Central memory CD8-positive, alpha-beta T cell (primary cell): ENCODE data around the gene ABCC10.
A peak's percentile ranks its signal among the peaks of the same experiment; 100 is the strongest.
"Not testable (repeated sequence)": the region's sequence is repeated elsewhere in the genome, so short reads cannot be mapped to it uniquely, and the experiment has no call there.

Experiments
- ATAC-seq: fragments of 150-1000 bp; cut with Tn5 transposase; replicated peaks from 2 replicates; pipeline ENCODE4 v1.10.0; 2022; ENCODE audit warnings: mild to moderate bottlenecking, moderate FRiP score, moderate number of reproducible peaks; ENCODE audit not compliant: poor library complexity, severe bottlenecking; ENCODE audit errors: extremely low read depth
- DNase-seq, 2 donors: peaks; one replicate each; pipeline ENCODE4 v3.0.0; 2021; ENCODE audit warnings: low spot score in 2 of 2
- H3K27ac Mint-ChIP-seq: one replicate; pipeline ENCODE4 v1.8.0; 2022; ENCODE audit warnings: low read depth, mild to moderate bottlenecking, moderate library complexity, mixed read lengths
- H3K27me3 Mint-ChIP-seq: one replicate; pipeline ENCODE4 v1.8.0; 2022; ENCODE audit warnings: mixed read lengths
- H3K36me3 Mint-ChIP-seq: one replicate; pipeline ENCODE4 v1.8.0; 2022; ENCODE audit warnings: mild to moderate bottlenecking, moderate library complexity, mixed read lengths; ENCODE audit not compliant: insufficient read depth
- H3K4me1 Mint-ChIP-seq: one replicate; pipeline ENCODE4 v1.8.0; 2022; ENCODE audit warnings: mixed read lengths
- H3K4me3 Mint-ChIP-seq: one replicate; pipeline ENCODE4 v1.8.0; 2022; ENCODE audit warnings: mild to moderate bottlenecking, moderate library complexity, mixed read lengths
- H3K9me3 Mint-ChIP-seq: one replicate; pipeline ENCODE4 v1.8.0; 2022; ENCODE audit warnings: mixed read lengths

ABCC10 gene, protein sequence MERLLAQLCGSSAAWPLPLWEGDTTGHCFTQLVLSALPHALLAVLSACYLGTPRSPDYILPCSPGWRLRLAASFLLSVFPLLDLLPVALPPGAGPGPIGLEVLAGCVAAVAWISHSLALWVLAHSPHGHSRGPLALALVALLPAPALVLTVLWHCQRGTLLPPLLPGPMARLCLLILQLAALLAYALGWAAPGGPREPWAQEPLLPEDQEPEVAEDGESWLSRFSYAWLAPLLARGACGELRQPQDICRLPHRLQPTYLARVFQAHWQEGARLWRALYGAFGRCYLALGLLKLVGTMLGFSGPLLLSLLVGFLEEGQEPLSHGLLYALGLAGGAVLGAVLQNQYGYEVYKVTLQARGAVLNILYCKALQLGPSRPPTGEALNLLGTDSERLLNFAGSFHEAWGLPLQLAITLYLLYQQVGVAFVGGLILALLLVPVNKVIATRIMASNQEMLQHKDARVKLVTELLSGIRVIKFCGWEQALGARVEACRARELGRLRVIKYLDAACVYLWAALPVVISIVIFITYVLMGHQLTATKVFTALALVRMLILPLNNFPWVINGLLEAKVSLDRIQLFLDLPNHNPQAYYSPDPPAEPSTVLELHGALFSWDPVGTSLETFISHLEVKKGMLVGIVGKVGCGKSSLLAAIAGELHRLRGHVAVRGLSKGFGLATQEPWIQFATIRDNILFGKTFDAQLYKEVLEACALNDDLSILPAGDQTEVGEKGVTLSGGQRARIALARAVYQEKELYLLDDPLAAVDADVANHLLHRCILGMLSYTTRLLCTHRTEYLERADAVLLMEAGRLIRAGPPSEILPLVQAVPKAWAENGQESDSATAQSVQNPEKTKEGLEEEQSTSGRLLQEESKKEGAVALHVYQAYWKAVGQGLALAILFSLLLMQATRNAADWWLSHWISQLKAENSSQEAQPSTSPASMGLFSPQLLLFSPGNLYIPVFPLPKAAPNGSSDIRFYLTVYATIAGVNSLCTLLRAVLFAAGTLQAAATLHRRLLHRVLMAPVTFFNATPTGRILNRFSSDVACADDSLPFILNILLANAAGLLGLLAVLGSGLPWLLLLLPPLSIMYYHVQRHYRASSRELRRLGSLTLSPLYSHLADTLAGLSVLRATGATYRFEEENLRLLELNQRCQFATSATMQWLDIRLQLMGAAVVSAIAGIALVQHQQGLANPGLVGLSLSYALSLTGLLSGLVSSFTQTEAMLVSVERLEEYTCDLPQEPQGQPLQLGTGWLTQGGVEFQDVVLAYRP (N-terminal part only)

DNA sequence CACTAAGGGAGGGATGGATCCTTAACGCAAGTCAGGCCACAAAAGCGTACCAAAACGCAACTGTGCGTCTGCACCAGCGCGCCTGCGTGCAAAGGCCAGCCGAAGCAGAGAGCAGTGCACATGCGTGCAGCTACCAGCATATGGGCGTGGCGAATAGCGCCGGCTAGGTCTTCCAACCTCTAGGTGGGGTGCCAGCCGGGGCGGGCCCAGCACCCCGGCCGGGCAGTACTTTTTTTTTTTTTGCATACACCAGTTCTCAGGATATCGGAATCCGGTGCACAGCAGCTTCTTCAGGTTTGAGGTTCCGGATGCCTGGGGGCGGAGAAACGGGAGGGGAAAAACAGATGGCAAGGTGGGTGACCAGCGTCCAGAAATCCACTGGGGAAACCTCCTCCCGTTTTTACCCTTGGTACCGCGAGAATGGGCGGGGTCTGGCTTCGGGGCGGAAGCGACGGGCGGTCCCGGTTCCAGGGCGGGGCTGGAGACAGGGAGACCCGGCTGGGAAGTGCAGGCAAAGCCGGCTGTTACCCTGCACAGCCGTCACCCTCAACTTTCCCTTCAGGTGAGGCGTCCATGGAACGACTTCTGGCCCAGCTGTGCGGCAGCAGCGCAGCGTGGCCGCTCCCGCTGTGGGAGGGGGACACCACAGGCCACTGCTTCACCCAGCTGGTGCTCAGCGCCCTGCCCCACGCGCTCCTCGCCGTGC lies at the start of gene ABCC10:
TSS of gene ABCC10 (plus strand) at position 136 of the 706 bp plus-strand sequence. CDS start at position 574, 438 bp downstream.
- H3K36me3 Mint-ChIP-seq = peaks cover 13% of the 10 kb centered on the region
- H3K27ac Mint-ChIP-seq = peak within 1 kb of the TSS; percentile 84
- DNase-seq (peak; percentile 88 to 93), ATAC-seq (peak; percentile 93)
- no peaks in the 10 kb centered on the region for H3K27me3 Mint-ChIP-seq
- H3K4me3 Mint-ChIP-seq = peak within 1 kb of the TSS; percentile 93
- H3K9me3 Mint-ChIP-seq = no peaks in the 10 kb centered on the region
- H3K4me1 Mint-ChIP-seq = peaks cover 28% of the 10 kb centered on the region

DNA sequence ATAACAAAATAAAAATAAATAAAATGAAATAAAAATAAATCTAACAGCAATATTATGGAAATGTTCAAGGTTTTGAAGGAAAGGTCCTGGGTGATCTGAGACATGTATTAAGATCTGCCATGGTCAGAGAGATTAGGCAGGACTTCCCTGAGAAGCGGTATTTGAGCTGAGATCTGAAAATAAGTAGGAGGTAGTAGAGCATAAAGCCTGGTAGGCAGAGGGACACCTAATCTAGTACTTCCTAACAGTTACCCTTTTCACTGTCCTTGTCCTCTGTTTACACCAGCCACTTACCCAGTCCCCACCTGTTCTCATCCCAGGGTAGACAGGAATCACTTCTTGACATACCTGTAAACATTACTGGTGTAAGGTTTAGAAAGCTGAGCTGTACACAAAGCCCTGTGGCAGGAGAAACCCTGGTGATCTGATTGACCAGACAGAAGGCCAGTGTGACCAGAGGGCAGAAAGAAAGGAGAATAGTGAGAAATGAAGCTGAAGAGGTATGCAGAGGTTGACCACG lies 49.6 kb upstream of the ABCC10 start:
- no peak overlapping the region for H3K27ac Mint-ChIP-seq
- H3K4me1 Mint-ChIP-seq = peaks cover 31% of the 10 kb centered on the region
- peaks cover 4% of the 10 kb centered on the region for H3K9me3 Mint-ChIP-seq
- peaks cover 3% of the 10 kb centered on the region for H3K36me3 Mint-ChIP-seq
- ATAC-seq (no peak), DNase-seq (no peak)
- H3K27me3 Mint-ChIP-seq = no peaks in the 10 kb centered on the region
- H3K4me3 Mint-ChIP-seq = no peak overlapping the region

DNA sequence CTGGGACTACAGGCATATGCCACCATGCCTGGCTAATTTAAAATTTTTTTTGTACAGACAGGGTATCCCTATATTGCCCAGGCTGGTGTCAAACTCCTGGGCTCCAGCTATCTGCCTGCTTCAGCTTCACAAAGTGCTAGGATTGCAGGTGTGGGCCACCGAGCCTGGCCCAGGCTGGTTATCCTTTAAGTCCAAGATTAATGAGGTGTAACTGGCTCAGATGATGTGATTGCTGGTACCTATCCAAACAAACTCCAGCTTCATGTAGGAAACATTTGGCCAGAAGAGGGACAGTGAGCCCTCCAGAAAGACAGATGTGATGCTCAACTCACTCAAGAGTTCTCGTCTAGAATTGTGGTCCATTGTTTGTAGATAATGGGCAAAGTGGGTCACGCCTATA lies 48.7 kb upstream of the ABCC10 start:
- no peaks in the 10 kb centered on the region for H3K27me3 Mint-ChIP-seq
- DNase-seq = no peak

DNA sequence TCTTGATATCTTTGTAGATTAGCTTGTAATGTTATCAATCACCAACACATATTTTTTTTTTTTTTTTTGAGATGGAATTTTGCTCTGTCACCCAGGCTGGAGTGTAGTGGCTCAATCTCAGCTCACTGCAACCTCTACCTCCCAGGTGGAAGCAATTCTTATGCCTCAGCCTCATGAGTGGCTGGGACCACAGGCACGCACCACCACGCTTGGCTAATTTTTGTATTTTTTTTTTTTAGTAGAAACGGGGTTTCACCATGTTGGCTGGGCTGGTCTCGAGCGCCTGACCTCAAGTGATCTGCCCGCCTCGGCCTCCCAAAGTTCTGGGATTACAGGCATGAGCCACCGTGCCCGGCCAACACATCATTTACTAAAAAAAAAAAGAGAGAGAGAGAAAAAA lies 46.5 kb upstream of the ABCC10 start:
- H3K4me3 Mint-ChIP-seq, ATAC-seq, H3K27me3 Mint-ChIP-seq, H3K27ac Mint-ChIP-seq, H3K9me3 Mint-ChIP-seq, DNase-seq: not testable (repeated sequence)
- peaks cover 11% of the 10 kb centered on the region for H3K36me3 Mint-ChIP-seq
- H3K4me1 Mint-ChIP-seq = peaks cover 58% of the 10 kb centered on the region

More for the DNA sequence above, 48.7 kb upstream of the ABCC10 start:
- H3K27ac Mint-ChIP-seq = no peak overlapping the region
- H3K36me3 Mint-ChIP-seq = peaks cover 3% of the 10 kb centered on the region
- no peak for ATAC-seq
- H3K9me3 Mint-ChIP-seq = peaks cover 4% of the 10 kb centered on the region
- no peak overlapping the region for H3K4me3 Mint-ChIP-seq
- H3K4me1 Mint-ChIP-seq = peaks cover 39% of the 10 kb centered on the region

DNA sequence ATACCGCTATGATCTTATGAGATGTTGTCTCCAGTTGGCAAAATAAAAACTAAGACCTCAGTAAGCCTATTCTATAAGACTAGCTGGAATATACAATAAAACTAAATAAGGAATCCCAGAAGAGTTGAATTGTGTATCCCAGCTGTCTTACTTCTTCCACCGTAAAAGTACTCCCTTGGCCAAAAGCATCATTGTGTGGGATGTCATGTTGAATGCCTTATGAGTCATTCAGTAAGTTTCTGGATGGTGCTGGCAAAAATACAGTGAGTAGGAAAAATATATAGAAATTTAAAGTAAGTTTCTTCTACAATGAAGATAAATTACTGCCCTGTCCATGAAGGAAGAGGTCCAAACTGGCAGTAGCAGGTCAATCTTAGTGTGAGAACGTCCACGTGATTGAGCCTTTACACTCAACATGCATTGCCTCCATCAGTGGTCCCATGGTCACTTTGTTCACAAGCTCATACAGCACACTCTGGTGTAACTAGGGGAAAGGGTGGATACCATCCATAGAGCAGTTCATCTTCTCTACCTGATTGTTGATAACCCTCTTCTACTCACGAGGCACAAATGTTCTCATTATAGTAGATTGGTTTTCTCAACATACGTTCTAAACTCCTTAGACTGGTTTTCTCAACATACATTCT lies 44.2 kb upstream of the ABCC10 start:
- peak overlapping the region; percentile 48 for H3K4me3 Mint-ChIP-seq
- H3K4me1 Mint-ChIP-seq = peaks cover 60% of the 10 kb centered on the region
- peaks cover 4% of the 10 kb centered on the region for H3K9me3 Mint-ChIP-seq
- DNase-seq = no peak
- ATAC-seq = no peak
- peaks cover 14% of the 10 kb centered on the region for H3K36me3 Mint-ChIP-seq
- peak overlapping the region; percentile 85 for H3K27ac Mint-ChIP-seq
- H3K27me3 Mint-ChIP-seq = no peaks in the 10 kb centered on the region

DNA sequence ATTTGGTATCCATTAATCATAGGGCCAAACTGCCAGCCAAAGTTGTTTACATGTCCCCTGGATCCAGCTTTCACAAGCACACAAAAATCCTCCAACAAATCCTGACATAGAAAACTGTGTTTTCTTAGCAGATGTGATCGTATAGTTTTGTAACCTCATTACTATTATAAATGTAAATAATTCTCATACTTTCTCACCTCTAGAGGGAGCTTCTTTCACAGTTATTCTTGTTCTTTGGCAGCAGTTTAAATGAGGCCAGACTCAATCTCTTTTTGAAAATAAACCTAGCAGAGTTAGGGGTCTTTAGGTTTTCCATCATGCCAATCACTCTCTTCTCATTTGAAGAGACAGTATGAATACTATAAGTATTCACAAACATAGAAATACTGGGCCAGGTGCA lies 40.8 kb upstream of the ABCC10 start:
- Mint-ChIP-seq H3K4me3 (peak overlapping the region; percentile 13), H3K4me1 (peaks cover 64% of the 10 kb centered on the region), H3K27me3 (no peaks in the 10 kb centered on the region), H3K9me3 (peaks cover 4% of the 10 kb centered on the region), H3K27ac (peak overlapping the region; percentile 49), H3K36me3 (peaks cover 16% of the 10 kb centered on the region)
- DNase-seq = no peak
- no peak for ATAC-seq

DNA sequence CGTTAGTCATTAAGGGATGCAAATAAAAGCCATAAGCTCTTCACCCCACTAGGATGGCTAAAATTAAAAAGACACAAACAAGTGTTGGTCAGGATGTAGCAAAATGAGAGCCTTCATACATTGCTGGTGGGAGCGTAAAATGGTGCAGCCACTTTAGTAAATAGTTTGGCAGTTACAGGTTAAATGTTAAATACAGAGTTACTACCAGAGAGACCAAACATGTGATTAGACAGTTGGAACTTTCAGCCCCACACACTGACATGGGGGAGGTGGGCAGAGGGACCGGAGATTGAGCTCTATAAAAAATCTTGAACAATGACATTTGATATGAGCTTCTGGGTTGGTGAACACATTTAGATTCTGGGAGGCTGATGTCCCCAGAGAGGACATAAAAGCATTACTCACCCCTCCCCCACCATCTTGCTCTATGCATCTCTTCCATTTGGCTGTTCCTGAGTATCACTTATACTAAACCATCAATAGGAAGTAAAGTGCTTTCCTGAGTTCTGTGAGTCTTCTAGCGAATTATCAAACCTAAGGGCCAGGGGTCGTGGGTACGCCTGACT lies 37.5 kb upstream of the ABCC10 start:
- H3K4me1 Mint-ChIP-seq = peaks cover 57% of the 10 kb centered on the region
- no peaks in the 10 kb centered on the region for H3K9me3 Mint-ChIP-seq
- H3K27ac Mint-ChIP-seq = no peak overlapping the region
- ATAC-seq (no peak), DNase-seq (no peak)
- H3K4me3 Mint-ChIP-seq = no peak overlapping the region
- peaks cover 7% of the 10 kb centered on the region for H3K36me3 Mint-ChIP-seq
- no peaks in the 10 kb centered on the region for H3K27me3 Mint-ChIP-seq

DNA sequence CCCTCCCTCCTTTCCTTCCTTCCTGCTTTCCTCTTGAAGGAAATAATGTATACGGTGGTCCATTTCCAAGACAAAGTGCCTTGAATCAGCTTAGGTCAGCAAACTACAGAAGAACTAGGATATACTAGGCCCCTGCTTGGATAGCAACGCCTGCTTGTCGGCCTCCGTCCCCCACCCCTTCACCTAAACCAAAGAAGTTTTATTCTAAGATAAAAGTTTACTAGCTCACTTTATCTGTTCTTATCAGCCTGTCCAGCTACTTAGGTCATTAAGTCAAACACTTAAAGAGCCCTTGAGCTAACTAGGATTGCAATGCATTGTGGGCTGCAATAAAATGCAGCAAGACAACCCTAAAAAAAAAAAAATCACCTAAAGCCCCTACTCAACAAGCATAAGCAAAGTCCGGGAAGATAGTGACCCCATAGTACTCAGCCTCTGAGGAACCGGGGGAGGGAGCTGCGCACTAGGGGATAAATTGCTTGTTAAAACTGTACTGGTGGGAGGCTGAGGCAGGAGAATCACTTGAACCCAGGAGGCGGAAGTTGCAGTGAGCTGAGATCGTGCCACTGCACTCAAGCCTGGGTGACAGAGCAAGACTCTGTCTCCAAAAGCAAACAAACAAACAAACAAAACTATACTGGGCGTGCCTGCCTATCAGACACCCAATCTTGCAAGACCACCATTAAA lies 36.4 kb upstream of the ABCC10 start:
- Mint-ChIP-seq H3K4me3 (peak overlapping the region; percentile 59), H3K27ac (peak overlapping the region; percentile 17), H3K4me1 (peaks cover 46% of the 10 kb centered on the region)
- not testable (repeated sequence) for H3K36me3 Mint-ChIP-seq, H3K27me3 Mint-ChIP-seq, DNase-seq, H3K9me3 Mint-ChIP-seq
- ATAC-seq = peak; percentile 19

DNA sequence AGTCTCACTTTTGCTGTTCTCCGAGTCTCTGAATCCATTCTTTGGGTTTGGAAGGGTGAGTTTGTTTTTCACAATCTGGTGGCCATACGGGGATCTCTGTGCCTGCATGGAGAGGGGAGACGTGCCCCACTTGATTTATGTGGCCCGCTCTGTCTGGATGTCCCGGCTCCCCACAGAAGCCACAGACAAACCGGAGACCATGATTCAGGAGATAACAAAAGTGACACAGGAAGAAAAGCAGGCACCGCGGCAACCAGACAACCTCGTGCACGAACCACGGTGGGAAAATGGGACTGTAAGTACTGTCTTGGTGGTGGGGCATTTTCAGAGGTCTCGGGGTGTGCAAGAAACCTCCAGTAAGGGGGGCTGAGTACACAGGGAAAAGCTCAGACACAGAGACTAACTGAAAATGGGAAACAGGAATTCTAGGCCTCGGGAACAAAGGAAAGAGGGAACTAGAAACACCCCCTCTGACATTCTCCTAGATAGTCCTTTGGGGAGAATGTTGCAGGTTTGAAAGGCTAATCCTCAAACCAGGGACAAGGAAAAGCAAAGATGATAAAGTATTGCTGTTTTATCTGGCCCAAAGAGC lies 35.8 kb upstream of the ABCC10 start:
- ATAC-seq = peak; percentile 74
- H3K27me3 Mint-ChIP-seq = no peaks in the 10 kb centered on the region
- peak overlapping the region; percentile 59 for H3K4me3 Mint-ChIP-seq

DNA sequence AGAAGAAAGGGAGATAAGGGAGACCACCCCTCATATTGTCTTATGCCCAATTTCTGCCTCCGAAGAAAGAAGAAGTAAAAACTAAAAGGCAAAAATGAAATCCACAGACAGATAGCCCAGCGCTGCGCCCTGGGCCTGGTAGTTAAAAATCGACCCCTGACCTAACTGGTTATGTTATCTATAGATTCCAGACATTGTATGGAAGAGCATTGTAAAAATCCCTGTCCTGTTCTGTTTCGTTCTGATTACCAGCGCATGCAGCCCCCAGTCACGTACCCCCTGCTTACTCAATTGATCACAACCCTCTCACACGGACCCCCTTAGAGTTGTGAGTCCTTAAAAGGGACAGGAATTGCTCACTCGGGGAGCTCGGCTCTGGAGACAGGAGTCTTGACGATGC lies 34.2 kb upstream of the ABCC10 start:
- not testable (repeated sequence) for H3K27ac Mint-ChIP-seq, H3K9me3 Mint-ChIP-seq, H3K4me3 Mint-ChIP-seq, ATAC-seq, H3K27me3 Mint-ChIP-seq, DNase-seq, H3K36me3 Mint-ChIP-seq
- peaks cover 38% of the 10 kb centered on the region for H3K4me1 Mint-ChIP-seq

More for the DNA sequence above, 35.8 kb upstream of the ABCC10 start:
- Mint-ChIP-seq H3K27ac (peak overlapping the region; percentile 17), H3K36me3 (peaks cover 4% of the 10 kb centered on the region), H3K9me3 (no peaks in the 10 kb centered on the region), H3K4me1 (peaks cover 40% of the 10 kb centered on the region)
- DNase-seq = peak in 1 of 2 donors; percentile 49
